HepG2 (cell line): ENCODE measurements around the gene LARP4.

ENCODE experiments used
- CTCF ChIP-seq: sonication (generic); formaldehyde crosslinking; IDR thresholded peaks from 2 replicates; pipeline ENCODE4 v1.5.0; 2020; ENCODE audit warnings: mild to moderate bottlenecking, missing genetic modification reagents, moderate library complexity
- DMTF1 ChIP-seq: sonication (generic); formaldehyde crosslinking; IDR thresholded peaks from 2 replicates; pipeline ENCODE4 v1.4.0; 2020; ENCODE audit warnings: mild to moderate bottlenecking, missing genetic modification reagents
- EHMT2 ChIP-seq: fragments of 200-600 bp; sonication (generic); IDR thresholded peaks from 2 replicates; pipeline ENCODE4 v1.7.0; 2017; ENCODE audit warnings: antibody characterized with exemption, low read depth, low read length, borderline replicate concordance
- FOXK1 ChIP-seq: sonication (generic); formaldehyde crosslinking; IDR thresholded peaks from 2 replicates; pipeline ENCODE4 v1.4.0; 2020; ENCODE audit warnings: low read depth, missing genetic modification reagents, borderline replicate concordance
- HNF1A ChIP-seq, 2 experiments: sonication (generic) in 1 of 2; formaldehyde crosslinking in 1 of 2; IDR thresholded peaks; 2 replicates each; pipeline versions ENCODE4 v1.4.0 to v1.6.1; 2016 to 2020; ENCODE audit warnings: borderline replicate concordance in 1 of 2, low read depth in 1 of 2, mild to moderate bottlenecking in 1 of 2, missing genetic modification reagents in 1 of 2
- POLR2AphosphoS5 ChIP-seq: IDR thresholded peaks from 2 replicates; pipeline ENCODE4 v1.6.1; 2012; ENCODE audit warnings: low read depth, low read length
- RARG ChIP-seq: sonication (generic); formaldehyde crosslinking; IDR thresholded peaks from 2 replicates; pipeline ENCODE4 v1.4.0; 2020; ENCODE audit warnings: low read depth, mild to moderate bottlenecking, missing genetic modification reagents
- SP1 ChIP-seq, 2 experiments: fragments of 450-650 bp in 1 of 2; sonication (generic) in 1 of 2; formaldehyde crosslinking in 1 of 2; IDR thresholded peaks; 2 replicates each; pipeline versions ENCODE4 v1.4.0 to v1.6.1; 2016 to 2020; ENCODE audit warnings: missing genetic modification reagents in 1 of 2
- ZNF335 ChIP-seq: sonication (generic); formaldehyde crosslinking; IDR thresholded peaks from 2 replicates; pipeline ENCODE4 v1.4.0; 2020; ENCODE audit warnings: missing genetic modification reagents
- ZNF512B ChIP-seq: sonication (generic); formaldehyde crosslinking; IDR thresholded peaks from 2 replicates; pipeline ENCODE4 v1.5.1; 2020; ENCODE audit warnings: missing genetic modification reagents, mild to moderate bottlenecking, borderline replicate concordance
- ZNF639 ChIP-seq: conservative IDR thresholded peaks from 2 replicates; pipeline ENCODE4 v1.6.1; 2018; ENCODE audit warnings: missing genetic modification reagents
- TF ChIP-seq, protein P1 (sequence below): sonication (generic); formaldehyde crosslinking; IDR thresholded peaks from 2 replicates; pipeline ENCODE4 v1.4.0; 2020; ENCODE audit warnings: missing genetic modification reagents
- TF ChIP-seq, protein P2 (sequence below): sonication (generic); formaldehyde crosslinking; IDR thresholded peaks from 2 replicates; pipeline ENCODE4 v1.5.0; 2020; ENCODE audit warnings: missing genetic modification reagents

DNA sequence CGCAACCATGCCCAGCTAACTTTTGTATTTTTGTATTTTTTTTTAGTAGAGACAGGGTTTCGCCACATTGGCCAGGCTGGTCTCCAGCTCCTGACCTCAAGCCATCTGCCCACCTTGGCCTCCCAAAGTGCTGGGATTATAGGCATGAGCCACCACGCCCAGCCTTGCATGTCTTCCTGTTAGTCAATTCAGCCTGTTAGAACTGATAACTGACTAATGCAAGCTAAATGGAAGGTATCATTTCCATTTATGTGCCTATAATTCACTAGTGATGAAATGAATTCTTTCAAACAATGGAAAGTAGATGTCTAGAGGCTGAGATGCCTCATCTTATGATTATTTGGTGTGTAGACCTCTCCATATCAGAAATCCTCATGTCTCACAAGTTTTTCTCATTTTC lies 66.8 kb downstream of the LARP4 start:
- TF ChIP-seq CTCF (CRISPR knock-in tag): no peak
- TF ChIP-seq ZNF639: no peak
- TF ChIP-seq ZNF335 (CRISPR knock-in tag): no peak
- no peak for TF ChIP-seq EHMT2
- no peak for TF ChIP-seq POLR2AphosphoS5
- TF ChIP-seq, protein P1, sequence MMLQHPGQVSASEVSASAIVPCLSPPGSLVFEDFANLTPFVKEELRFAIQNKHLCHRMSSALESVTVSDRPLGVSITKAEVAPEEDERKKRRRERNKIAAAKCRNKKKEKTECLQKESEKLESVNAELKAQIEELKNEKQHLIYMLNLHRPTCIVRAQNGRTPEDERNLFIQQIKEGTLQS (CRISPR knock-in tag): no peak
- TF ChIP-seq, protein P2, sequence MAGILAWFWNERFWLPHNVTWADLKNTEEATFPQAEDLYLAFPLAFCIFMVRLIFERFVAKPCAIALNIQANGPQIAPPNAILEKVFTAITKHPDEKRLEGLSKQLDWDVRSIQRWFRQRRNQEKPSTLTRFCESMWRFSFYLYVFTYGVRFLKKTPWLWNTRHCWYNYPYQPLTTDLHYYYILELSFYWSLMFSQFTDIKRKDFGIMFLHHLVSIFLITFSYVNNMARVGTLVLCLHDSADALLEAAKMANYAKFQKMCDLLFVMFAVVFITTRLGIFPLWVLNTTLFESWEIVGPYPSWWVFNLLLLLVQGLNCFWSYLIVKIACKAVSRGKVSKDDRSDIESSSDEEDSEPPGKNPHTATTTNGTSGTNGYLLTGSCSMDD (CRISPR knock-in tag): no peak
- TF ChIP-seq RARG (CRISPR knock-in tag): no peak
- TF ChIP-seq HNF1A (IDR thresholded peaks at IDR 0.05; ENCODE audit: low read depth): no peak
- no peak for TF ChIP-seq HNF1A (CRISPR knock-in tag; IDR thresholded peaks at IDR 0.05; ENCODE audit: borderline replicate concordance)
- no peak for TF ChIP-seq FOXK1 (CRISPR knock-in tag)
- no peak for TF ChIP-seq SP1 (IDR thresholded peaks at IDR 0.05)
- no peak for TF ChIP-seq SP1 (CRISPR knock-in tag; IDR thresholded peaks at IDR 0.05)
- TF ChIP-seq DMTF1 (CRISPR knock-in tag): no peak
- no peak for TF ChIP-seq ZNF512B (CRISPR knock-in tag)
